GM13977 (cell line): ENCODE data around the gene GKAP1.
"Not testable (repeated sequence)": the region's sequence is repeated elsewhere in the genome, so short reads cannot be mapped to it uniquely, and the experiment has no call there.

Source experiments
- DNase-seq: peaks from one replicate; pipeline ENCODE4 v3.0.0; 2012; ENCODE audit warnings: low spot score
- in situ Hi-C: fragments of 300-500 bp; cut with MboI; formaldehyde crosslinking; loops from one replicate; pipeline ENCODE4 v1.12.0; 2022; ENCODE audit warnings: low sequenced_read_pairs, low pct_unique_long_range_greater_than_20kb, mixed read lengths, inconsistent platforms; ENCODE audit not compliant: unreplicated experiment
- TF ChIP-seq, protein P1 (sequence below): IDR thresholded peaks from 2 replicates; pipeline ENCODE4 v1.5.1; 2012; ENCODE audit warnings: mild to moderate bottlenecking, control low read depth; ENCODE audit not compliant: insufficient read depth; ENCODE audit errors: extremely low read depth, missing control alignments

Gene GKAP1

DNA sequence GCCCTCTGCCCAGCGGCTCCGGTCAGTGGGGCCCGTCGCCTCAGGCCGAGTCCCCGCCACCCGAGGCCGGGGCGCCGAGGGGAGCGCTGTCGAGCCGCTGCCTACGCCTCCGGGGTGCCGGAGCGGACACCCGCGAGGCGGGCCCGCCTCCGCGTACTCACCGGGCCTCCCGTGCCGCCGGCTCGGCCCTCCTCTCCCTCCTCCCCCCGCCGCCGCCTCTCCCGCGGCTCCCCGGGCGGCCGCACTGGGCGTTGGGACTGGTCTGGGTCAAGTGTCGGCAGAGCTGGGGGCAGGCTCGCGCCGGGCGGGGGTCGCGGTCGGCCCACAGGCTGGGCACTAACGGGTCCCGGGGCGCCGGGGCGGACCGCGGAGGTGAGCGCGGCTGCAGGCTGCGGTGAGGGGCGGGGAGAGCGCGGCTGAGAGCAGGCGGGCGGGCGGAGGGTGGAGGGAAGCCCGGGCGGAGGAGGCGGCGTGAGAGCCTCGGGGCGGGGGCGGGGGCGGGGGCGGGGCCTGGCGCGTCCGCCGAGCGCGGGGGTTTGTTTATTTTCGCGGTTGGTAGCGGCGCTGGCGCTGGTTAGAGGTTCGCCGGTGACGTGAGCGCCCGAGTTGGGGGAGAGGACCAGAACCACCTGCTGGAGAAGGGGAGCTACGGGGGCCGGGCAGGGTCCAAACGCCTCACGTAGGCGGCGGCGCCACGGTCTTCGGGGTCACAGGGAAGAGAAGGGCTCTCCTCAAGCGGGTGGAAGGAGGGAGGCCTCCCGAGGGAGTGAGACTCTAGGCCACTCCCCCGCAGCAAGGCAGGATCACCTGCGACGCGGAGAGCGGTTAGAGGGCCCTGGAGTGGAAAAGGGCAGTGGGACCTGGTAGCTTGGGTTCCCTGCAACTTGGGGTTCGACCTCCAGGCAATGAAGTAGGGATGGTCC lies at the start of gene GKAP1:
Gene GKAP1 (minus strand): TSS at position 414 of the 923 bp plus-strand sequence. CDS start 11,252 bp downstream, outside the sequence.
- in situ Hi-C loops: not testable (repeated sequence)
- TF ChIP-seq, protein P1, sequence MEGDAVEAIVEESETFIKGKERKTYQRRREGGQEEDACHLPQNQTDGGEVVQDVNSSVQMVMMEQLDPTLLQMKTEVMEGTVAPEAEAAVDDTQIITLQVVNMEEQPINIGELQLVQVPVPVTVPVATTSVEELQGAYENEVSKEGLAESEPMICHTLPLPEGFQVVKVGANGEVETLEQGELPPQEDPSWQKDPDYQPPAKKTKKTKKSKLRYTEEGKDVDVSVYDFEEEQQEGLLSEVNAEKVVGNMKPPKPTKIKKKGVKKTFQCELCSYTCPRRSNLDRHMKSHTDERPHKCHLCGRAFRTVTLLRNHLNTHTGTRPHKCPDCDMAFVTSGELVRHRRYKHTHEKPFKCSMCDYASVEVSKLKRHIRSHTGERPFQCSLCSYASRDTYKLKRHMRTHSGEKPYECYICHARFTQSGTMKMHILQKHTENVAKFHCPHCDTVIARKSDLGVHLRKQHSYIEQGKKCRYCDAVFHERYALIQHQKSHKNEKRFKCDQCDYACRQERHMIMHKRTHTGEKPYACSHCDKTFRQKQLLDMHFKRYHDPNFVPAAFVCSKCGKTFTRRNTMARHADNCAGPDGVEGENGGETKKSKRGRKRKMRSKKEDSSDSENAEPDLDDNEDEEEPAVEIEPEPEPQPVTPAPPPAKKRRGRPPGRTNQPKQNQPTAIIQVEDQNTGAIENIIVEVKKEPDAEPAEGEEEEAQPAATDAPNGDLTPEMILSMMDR: peak; percentile 43

DNA sequence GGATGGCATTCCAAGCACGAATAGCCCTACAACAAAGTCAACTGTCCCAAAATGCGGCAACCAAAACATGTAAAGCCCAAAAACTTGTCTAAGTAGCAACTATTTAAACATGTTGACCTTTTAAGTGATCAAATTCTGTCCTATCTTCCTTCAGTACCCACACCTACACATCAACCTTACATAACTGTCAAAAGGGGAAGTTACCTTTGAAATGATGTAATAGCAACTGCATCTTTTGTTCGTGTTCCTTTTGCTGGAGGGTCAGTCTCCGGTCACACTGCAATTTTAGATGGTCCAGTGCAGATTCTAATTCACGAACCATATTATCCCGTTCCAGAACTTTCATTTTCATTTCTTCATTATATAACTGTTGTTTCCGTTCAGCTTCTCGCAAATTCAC lies 32.3 kb upstream of the GKAP1 start:
- in situ Hi-C loops: not testable (repeated sequence)

More for the DNA sequence above, at the start of gene GKAP1:
- DNase-seq: peak; percentile 82

DNA sequence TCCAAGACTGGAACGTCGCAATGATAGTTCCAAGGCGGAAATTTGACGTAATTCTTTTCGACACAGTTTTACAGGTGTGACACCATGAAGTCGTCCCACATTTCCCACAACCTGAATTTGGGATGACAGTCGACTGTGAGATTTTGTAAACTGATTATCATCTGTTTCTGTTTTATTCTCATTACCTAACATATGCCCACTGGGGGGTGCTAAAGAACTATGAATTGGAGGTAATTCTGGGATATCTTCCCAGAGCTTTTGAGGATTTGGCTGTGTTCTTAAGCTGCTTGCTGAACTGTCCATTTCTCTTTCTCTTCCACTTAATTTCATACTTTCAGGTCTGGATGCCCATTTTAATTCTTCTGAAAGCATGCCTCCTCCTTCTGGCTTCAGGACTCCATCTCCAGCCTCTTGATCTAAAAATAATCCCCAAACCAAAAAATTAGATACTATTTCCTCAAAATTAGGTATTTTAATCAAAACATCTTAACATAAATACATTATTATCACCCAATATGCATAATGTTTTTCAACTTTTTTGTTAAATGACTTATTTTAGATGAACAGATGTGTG lies 19.6 kb upstream of the GKAP1 start:
- in situ Hi-C loops, DNase-seq: not testable (repeated sequence)

More for the DNA sequence above, 32.3 kb upstream of the GKAP1 start:
- DNase-seq: peak; percentile 7

DNA sequence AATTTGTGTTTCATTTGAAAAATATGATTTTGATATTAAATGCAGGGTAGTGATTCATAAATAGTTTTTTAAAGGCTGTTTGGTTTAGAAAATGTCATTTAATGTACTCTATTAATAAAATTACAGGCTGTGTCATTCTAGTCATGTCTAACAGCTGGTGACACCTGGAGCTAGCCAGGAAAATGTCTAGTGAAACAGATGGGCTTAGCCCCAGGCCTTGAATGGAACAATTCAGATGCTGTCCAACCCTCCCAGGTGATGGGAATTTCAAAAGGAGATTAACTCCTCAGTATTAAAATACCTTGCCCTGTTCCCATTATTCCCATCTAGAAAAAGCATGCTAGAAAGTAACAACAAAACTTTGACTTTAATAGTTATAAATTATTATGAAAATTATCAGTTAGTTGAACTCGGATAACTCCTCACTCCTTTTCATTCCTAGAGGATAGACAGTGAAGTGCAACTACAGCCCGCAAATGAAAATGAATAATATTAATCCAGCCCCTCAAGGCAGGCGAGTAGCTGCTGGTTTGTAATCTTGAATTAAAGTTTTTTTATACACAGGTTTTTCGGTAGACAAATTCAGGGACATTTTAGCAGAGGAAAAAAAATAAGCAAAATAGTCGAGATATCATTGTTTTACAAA lies 13.0 kb upstream of the GKAP1 start:
- DNase-seq, in situ Hi-C loops: not testable (repeated sequence)

DNA sequence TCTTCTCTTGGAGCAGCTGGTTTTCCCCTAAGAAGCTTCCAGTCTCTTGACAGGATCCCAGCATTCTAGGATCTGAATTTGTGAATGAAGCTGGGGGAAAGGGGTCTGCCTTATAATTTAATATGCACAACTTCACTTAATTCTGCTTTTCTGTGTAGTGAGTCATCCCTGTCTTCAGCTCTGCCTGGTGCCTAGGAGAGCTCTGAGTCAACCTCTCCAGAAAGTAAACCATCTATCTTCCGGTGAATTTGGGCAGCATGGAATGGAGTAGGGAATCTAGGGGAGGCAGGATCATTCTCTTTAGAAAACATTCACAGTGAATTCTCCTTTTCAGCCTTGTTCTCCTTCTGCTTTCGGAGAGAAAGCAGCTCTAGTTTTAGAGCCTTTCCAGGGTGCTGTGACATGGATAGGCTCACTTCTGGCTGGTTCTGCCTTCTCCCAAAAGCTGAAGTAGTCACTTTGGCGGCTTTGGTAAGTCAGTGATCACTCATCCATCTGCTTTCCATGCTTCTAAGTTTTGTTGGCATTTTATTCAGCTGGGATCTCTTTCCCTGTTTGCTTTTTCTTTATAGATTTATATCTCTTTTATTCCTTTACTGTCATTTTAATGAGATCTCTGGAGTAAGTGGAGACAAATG lies 7.5 kb upstream of the GKAP1 start:
- in situ Hi-C loops, DNase-seq: not testable (repeated sequence)

DNA sequence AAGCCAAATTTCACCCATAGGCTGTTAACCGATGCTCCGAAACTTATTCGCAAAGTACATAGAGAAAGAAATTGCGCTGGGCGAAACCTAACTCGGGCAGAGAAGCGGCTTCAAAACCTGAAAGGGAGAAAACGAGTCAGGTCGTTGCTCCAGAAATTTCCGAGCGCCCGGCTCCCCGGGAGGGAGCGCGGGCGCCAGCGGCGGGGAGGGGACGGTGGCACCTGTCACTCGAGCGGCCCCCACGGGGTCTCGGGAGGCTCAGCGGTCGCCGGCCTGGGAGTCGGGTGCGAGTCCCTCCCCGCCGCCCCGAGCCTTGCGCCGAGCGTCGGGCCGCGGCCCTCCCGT lies 586 bp downstream of the GKAP1 start:
- in situ Hi-C loops, DNase-seq: not testable (repeated sequence)

DNA sequence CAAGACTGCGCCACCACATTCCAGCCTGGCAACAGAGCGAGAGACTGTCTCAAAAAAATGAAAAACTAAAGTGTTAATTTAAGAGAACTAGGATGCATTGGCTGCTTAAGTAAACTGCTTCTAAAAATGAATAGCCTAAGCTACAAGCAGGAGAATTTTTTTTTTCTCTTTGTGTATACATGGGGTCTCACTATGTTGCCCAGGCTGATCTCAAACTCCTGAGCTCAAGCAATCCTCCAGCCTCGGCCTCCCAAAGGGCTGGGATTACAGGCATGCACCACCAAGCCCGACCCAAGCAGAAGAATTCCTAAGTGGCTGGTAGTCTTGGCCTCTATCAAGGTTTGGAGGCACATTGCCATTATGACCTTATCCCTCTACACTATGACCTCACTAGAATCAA lies 2.4 kb downstream of the GKAP1 start:
- DNase-seq, in situ Hi-C loops: not testable (repeated sequence)

DNA sequence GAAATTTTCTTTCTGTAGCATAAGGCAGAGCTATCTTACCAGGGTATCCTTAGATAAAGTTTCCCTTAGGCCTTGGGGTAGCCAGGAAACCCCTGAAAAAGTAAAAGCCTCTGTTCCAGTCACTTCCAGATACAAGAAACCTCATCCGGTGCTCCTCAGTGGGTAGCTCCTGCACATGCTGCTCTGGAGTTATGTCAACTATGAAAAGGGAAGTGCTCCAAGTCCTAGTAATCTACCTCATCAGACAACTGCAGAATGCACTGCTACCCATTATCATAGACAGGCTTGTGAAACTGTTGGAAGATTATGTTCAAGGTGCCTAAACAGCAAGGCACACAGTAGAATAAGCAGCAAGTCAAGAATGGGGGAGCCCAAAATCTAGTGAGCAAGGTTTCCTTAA lies 8.4 kb downstream of the GKAP1 start:
- in situ Hi-C loops, DNase-seq: not testable (repeated sequence)

DNA sequence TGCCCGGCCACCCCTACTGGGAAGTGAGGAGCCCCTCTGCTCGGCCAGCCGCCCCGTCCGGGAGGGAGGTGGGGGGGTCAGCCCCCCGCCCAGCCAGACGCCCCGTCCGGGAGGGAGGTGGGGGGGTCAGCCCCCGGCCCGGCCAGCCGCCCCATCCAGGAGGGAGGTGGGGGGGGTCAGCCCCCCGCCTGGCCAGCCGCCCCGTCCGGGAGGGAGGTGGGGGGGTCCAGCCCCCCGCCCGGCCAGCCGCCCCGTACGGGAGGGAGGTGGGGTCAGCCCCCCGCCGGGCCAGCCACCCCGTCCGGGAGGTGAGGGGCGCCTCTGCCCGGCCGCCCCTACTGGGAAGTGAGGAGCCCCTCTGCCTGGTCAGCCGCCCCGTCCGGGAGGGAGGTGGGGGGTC lies 13.1 kb downstream of the GKAP1 start:
- DNase-seq, in situ Hi-C loops: not testable (repeated sequence)

DNA sequence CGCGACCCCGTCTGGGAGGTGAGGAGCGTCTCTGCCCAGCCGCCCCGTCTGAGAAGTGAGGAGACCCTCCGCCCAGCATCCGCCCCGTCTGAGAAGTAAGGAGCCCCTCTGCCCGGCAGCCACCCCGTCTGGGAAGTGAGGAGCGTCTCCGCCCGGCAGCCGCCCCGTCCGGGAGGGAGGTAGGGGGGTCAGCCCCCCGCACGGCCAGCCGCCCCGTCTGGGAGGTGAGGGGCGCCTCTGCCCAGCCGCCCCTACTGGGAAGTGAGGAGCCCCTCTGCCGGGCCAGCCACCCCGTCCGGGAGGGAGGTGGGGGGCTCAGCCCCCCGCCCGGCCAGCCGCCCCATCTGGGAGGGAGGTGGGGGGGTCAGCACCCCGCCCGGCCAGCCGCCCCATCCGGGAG lies 13.6 kb downstream of the GKAP1 start:
- DNase-seq, in situ Hi-C loops: not testable (repeated sequence)

DNA sequence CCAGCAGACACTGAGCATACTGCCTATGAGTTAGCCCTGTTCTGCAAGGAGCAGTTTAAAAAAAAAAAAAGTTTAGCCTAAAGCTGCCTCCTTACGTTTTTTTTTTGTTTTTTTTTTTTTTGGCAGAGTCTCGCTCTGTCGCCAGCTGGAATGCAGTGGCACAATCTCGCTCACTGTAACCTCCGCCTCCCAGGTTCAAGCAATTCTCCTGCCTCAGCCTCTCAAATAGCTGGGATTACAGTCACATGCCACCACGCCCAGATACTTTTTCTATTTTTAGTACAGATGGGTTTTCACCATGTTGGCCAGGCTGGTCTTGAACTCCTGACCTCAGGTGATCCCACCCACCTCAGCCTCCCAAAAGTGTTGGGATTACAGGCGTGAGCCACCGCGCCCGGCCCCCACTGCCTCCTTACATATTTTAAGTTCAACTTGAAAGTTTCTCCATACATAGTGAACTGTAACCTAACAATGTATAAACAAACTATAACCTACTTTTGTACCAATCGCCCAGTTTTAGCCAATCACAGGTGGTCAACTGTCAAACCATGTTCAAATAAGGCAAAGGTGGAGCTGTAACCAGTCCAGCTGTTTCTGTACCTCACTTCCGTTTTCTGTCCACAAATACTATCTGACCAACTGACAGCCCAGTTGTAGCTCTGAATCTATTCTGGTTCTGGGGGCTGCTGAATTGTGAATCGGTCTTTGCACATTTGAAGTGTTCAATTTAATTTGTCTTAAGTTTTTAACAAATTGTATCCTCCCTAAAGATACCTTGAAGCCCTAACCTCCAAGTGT lies 17.1 kb downstream of the GKAP1 start:
- in situ Hi-C loops: no loop called here
- no peak for DNase-seq
- TF ChIP-seq, protein P1: no peak
